HG03045 (cell line): ENCODE results near the gene RAPGEF5.

ENCODE experiments used
- ATAC-seq: cut with Tn5 transposase; IDR thresholded peaks from one replicate; pipeline ENCODE4 v1.9.1; 2021; ENCODE audit warnings: mild to moderate bottlenecking, moderate library complexity; ENCODE audit not compliant: unreplicated experiment

Gene RAPGEF5

DNA sequence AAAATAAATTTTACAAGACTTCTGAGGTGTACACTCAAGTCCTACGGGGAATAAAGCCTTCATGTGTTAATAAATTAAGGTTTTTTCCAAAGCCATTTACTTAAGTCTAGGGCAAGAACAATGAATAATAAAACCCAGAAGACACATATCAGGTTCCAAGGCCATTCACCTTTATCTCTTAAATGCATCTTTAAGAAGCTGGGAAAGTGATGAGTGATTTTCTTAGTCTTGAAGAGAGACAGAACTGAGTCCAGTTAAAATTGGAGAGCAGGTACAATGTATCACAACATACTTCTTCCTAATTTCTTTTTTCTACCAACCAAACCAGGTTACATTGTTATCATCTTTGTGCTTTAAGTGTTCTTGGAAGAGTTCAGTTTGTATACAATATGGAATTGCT, 189.5 kb downstream of the RAPGEF5 start:
- ATAC-seq = no peak

DNA sequence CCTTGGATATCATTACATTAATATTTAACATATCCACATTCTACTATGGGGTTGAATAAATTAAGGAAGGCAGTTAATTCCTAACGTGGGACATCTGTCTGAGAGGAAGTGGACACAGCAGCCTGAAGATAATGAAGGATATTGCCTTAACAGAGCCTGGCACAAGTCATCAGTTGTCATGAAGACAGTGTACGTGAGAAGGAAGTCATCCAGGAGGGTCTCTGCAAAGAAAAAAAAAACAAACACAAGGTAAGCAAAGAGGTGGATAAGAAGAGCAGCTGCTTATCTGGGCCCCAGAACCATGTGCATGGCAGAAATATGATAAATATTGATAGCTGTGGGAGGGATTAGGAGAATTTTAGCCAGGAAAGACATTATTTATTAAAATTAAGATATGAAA, 190.0 kb downstream of the RAPGEF5 start:
- no peak for ATAC-seq

DNA sequence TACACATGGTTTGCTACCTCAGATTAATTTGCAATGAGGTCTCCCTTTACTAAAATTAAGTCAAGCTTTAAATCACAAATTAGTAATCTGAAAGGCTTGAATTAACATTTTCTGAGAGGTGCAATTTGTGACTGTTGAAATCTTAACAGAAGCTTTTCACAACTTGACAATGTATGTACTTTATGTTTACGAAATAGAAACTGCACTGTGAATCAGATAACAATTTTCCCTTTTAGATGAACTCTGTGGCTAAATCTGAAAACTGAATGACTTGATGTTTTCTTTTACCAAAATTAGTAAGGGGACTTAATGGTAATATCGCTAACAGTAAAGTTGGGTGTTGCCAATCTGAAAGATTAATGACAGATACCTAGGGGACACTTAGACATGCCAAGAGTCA, 197.6 kb downstream of the RAPGEF5 start:
- no peak for ATAC-seq

DNA sequence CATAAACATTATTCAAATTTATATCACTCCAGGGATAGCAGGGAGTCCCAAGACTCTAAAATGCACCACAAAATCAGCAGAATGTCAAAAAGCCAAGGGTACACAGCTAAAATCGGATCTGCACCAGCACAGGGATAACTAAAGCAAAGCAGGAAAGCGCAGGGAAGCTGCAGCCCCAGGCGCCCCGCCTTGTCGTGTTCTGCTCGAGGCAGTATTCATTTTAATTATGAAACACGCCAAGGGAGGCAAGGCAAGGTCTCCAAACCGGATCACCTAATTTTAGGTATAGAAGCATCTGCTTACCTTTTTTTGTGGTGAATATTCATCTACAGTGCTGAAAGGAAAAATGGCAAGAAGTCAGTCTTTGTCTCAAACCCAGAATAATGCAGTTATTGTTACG, 199.4 kb downstream of the RAPGEF5 start:
- ATAC-seq = no peak

DNA sequence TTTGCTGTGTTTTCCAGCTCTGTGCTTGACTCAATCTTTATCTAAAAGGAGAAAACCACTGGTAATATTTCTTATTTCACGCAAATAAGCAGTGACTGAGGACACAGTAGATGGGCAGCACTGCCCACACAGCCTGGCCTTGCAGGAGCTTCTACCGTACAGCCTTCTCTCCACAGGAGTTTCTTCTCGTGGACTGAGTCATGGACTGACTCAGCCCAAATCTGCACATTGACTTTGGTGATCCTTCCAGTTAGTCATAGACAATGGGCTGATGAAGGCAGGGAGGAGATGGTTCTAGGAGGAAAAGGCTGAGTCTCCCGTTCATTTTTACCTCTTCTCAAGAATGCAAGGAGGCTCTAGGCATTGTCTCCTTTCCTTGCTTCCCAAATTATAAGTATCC, 200.7 kb downstream of the RAPGEF5 start:
- ATAC-seq = no peak

DNA sequence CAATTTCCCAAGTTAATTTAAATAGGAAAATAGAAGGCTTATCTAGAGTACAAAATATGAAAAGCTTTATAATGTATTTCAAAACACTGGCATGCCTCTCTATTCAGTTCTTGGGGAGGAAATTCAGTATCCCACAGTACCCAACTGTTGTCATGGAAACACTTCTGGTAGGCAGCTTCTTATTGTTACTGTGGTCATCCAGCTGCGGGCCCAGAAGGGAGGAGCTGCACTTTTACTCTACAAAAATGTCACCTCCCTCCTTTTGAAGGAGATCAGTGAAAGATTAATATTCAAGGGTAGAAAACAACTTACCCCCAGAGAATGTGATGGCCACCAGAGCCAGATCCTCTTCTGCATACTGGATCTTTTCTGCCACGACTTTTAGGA, 202.8 kb downstream of the RAPGEF5 start:
- ATAC-seq = no peak

DNA sequence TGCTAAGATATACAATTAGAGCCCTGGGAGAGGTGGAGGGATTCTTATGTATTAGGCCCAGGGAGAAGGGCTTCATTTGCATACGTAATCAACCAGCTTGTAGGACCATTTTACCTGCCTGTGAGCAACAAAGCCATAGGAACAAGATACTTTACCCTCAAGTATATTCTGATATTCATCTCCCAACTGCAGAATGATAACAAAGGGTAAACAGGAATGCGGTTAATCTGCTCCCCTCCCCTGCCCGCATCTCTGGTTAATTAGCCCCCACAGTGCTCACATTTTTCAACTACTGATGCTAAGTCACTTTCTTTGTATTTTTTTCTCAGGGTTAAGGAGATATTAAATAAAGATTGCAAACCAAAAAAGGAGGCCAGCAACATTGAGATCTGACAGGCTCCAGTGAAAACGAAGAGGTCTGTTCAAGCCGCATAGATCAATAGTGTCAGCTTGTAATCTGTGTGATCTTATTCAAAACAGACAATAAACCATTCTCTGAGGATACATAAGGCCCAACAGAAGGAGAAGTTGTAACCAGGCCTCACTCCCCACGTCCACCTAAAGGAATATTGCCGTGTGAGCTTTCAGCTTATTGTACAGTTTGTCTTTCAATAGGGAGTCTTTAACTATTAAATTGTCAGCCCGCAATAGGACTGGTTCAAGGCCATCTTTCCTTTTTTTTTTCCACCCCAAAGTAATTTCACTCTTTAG, 203.4 kb downstream of the RAPGEF5 start:
- ATAC-seq = no peak

DNA sequence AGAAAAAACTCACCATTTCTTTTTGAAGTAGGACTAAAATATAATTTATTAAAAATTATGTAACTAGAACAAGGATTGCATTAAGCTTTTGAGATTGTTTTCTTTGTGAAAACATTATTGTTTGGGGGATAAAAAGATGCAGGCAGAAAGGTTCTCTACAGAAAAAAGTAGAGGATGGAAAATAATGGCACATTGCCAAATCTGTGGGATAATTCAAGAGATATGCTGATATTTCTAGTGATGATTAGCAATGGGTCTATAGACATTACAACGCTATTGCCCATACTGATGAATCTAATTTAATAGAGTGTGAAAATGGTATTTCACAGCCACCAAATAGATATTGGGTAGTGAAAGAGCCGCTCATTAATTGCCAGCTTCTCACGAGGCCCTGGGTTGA, 204.3 kb downstream of the RAPGEF5 start:
- no peak for ATAC-seq

DNA sequence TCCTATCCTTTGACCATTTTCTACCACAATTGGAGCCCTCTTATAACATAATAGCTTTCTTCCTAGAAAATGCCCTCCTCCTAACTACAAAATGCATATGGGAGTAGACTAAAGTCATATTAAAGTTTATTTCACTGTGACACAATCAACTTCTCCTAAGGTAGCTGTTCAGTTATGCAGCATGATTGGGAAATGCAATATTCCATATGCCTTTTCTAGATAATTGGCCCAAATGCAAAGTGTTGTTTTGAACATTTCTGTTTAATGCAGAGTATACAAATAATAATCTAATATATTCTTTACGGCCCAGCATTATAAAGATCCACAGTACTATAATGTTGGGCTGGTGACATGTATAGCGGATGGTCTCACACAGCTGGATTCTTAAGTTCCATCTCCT, 205.1 kb downstream of the RAPGEF5 start:
- ATAC-seq = no peak

DNA sequence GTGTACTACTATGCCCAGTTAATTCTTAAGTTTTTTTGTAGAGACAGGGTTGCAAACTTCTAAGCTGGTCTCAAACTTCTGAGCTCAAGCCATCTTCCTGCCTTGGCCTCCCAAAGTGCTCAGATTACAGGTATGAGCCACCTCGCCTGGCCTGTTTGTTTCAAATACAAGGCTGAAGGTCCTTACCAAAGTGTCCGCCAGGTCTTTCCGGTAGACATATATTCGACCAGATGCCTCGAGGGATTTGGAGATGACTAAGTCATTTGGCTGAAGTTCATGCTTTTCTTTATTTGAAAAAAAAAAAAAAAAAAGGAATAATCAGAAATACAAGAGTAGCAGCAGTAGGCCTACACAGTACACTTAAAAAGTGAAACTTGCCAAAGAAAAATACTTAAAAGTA, 206.7 kb downstream of the RAPGEF5 start:
- no peak for ATAC-seq

DNA sequence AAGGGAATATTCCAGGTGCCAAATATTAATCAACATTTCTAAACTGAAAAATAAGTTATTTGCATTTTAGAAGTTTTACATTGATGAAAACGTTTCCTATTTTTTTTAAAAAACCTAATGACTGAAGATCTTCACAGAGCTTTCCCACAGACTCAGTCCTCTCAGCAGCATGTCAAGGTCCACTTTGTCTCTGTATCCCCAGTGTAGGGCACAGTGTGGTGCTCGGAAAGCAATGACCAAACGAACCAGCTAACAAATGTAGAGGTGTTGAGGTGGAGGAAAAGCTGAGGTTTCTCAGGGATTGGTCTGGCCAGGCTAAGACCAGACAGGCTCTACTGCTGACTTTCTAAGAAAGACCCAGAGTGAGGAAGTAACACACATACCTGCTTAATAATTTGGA, 209.1 kb downstream of the RAPGEF5 start:
- no peak for ATAC-seq

DNA sequence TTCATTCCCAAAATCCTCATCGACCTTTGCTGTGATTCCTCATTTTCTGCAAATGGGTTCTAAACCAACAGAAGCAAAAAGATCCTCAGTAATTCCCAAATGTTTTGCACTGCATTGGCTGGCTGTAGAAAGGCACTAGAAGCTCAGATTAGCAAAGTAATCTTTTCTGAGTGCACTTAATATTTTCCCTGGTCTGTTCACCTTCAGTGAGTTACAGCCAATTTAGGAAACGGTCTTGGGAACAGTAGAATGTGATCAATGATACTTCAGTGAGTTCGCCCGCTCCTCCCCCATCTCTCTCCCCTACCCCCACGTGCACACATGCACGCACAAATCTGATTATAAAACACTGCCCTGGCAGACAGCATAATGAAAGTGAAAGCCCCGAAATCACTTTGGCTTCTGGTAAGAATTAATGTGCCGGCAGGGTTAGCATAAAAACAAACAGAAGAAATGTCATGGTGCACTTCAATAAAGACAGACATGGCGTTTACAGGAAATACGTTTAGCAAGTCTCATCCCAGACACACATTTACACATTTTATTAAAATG, 209.9 kb downstream of the RAPGEF5 start:
- ATAC-seq = no peak

DNA sequence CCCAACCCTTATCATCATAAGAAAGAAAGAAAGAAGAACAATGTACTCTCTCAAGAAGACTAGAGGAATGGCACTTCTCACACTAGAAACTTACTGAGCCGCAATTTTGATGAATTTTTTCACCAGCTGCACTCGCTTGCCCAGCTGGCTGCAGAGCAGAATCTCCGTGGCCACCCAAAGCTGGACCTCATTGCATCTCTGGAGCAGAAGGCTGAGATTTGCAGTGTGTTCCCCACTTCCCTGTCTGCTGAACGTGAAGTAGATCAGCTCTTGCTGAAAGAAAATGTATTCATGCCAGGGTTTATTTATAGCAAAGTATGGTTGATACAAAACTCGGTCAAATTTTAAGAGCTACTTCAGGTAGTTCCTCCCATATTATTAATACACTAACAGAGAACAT, 212.0 kb downstream of the RAPGEF5 start:
- no peak for ATAC-seq

DNA sequence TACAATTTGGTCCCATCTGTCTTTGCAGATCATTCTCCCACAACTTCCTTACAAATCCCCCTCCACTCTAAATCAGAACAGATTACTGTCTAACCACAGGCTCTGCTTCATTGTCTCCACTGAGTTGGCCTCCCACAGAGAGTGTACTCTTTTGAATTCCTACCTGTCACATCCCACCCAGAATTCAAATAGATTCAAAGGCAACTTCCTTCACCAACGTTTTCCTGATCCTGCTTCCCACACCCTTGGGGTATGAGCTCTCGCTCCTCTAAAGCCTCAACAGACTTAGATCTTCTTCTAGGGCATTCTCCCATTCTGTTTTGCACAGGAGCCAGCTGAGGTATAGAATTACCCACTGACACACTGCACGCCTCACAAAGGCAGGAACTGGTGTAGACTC, 213.5 kb downstream of the RAPGEF5 start:
- no peak for ATAC-seq

DNA sequence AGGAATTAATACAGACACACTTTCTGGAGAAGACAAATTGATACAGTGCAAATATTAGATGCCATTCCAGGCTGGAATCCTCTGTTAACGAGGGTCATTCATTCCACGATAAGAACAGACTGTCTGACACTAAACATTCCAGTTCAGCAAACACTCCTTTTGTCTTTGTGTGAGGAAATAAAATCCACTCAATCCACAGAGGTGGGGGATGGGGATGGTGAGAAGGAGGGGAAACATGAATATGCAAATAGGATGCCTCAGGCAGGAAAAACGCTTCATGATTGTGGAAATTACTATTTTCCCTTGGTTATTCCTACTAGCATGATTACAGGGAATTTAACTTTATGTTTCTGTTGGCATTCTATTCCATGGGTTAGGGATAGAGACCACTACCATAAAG, 214.4 kb downstream of the RAPGEF5 start:
- no peak for ATAC-seq

DNA sequence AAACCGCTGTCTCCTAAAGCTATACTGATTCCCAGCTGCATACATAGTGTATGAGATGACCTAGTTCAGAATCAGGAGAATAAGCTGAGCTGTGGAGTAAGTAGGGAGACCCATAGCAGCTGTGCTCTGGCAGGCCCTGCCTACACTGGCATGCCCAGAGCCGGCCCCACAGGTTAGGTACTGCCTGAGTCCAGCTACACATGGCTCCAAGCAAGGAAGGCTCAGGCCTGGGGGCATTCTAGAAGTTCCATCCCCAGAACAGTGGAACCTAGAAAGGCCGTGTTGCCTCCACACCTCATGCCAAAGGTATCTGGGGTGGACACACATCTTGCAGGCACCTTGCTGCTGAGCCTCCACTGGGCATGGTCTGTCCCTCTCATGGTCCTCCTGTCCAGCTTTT, 215.6 kb downstream of the RAPGEF5 start:
- no peak for ATAC-seq

DNA sequence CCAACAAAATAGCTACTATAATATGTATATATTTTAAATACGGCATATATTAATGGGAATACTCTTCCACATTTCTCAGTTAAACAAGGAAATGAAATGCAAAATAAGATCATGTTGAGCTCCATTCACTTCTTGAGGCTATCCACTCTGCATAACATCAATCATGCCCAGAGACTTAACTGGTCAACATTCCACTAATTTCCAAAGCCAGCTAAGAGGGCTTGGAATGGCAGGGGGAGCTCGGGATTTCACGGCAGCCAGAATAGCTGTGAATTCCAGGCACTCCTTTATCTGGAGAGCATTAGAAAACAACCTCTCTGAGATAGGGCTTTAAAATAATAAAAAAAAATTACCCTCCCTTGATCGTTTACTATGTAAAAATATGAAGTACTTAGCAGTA, 216.4 kb downstream of the RAPGEF5 start:
- no peak for ATAC-seq

DNA sequence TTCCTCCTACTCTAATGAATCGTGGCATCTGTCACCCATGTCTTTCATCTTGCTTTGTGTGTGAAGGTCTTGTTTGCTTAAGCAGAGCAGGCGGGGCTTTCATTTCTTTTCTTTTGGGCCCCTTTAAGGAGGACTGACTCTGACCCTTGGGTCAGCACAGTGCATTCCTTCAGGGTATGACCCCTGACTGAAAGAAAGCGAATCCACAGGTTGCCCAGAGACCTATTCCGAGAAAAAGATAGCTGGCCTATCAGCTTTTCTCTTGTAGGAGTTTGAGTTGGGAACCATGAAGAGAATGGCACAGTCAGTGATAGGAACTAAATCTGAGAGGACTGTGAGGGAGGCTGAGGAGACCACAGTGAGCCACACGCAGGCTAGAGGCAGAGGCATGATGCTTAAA, 218.1 kb downstream of the RAPGEF5 start:
- ATAC-seq = no peak

DNA sequence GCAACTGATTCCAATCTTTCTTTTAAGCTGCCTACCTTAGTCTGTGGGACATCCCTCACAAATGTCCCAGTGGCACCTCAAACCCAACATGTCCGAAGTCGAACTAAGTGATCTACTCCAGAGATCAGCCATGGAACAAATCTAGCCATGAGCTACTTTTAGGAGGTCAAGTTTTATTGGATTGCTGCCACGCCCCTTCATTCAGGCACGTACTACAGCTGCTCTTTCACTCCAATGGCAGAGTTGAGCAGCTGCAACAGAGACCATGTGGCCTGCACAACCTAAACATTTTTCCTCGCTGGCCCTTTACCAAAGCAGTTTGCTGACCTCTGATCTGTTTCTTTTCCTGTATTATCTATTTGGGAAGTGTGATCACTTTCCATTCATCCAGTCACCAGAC, 218.8 kb downstream of the RAPGEF5 start:
- no peak for ATAC-seq

DNA sequence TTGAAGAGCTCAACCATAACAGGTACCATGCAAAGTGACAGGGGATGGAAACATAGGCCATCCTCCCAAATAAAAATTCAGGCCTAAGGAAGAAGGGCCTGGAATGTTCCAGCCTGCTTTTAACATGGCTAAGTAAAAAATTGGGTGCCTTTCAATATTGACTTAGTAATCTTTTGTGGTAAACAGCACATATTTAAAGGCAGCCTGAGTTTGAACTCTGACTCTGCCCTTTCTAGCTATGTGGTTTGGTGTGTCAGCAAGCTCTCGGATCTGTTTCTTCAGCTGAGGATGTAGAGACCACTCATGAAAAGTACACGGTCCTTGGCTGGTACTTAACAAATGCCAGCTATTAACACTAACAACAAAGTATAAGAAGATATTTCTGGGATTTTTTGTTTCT, 219.5 kb downstream of the RAPGEF5 start:
- no peak for ATAC-seq

DNA sequence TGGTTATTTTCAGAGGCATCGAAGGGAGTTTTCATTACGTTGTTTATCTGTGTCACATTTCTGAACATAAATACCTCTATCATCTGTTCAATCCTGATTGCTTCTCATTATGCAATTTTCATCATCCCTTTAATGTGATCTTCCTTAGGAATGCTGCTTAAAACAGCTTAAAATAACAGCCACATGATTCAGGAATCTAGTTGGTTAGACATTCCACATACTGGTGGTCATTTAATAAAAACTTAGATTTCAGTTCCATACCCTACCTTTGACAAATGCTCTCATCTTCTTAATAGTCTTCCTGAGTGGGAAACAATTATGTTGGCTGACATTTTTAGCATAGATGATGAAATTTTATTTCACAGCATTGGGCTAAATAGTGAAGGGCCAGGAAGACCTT, 219.9 kb downstream of the RAPGEF5 start:
- no peak for ATAC-seq

DNA sequence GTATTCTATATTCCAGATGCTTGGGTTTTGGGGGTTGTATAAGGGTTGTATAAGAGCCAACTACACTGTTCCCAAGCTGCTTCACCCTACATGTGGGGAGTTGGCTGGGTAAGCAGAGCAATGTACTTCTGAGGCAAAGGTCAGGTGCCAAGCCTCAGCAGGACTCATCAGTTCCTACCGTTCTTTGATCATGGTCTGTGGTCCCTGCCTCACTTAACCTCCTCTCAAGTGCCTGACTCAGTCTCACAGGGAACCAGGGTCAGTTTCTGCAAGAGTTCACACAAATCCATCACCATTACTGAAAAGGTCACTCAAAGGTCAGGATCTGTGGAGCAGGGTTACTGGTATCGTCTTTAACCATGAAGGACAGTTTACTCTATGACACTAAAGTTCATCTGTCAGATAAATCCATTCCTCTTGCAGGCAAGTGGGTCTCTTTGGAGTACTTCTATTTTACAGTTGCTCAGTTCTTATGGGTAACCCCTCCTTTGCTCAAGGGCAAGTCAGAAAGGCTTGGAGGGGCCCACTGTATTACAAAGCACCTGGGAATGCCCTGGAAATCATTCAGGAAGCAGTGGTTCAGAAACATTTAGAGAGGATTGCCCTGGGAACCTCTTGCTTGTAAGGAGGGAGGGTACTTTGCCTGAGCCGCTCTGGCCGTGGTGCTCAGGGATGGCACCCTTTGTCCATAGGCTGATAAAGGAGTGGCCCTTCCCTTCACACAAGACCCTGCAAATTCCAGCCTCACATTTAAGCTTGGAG, 227.0 kb downstream of the RAPGEF5 start:
- ATAC-seq = no peak
